Measurements from ENCODE around the gene REEP6.

GRCh38 chr19:1503089-1503924 is 12.3 kb downstream of the REEP6 start:
- TF ChIP-seq CTCF (conservative IDR thresholded peaks at IDR 0.05 in 1 of 2, IDR thresholded peaks at IDR 0.05 in 1 of 2; ENCODE audit: low read depth in 1 of 2, low read length in 2 of 2) (peak; percentile 54 to 60), EZH2 (IDR thresholded peaks at IDR 0.05; ENCODE audit: low read length, missing control alignments) (peak; percentile 76)
